GM21723 (cell line): Measurements from ENCODE around the gene ZNF664.

ENCODE experiments used
- ATAC-seq: cut with Tn5 transposase; IDR thresholded peaks from one replicate; pipeline ENCODE4 v1.9.1; 2021; ENCODE audit warnings: mild to moderate bottlenecking, moderate library complexity; ENCODE audit not compliant: unreplicated experiment

ZNF664 gene

GRCh38 chr12:123957196-123957595, 15.8 kb upstream of the ZNF664 start:
- no peak for ATAC-seq

GRCh38 chr12:123958462-123958861, 14.6 kb upstream of the ZNF664 start:
- no peak for ATAC-seq

- ATAC-seq, result no peak
Observed at GRCh38 chr12:123958876-123959275, 14.1 kb upstream of the ZNF664 start.

- ATAC-seq, result no peak
Observed at GRCh38 chr12:123960029-123960735, 12.8 kb upstream of the ZNF664 start.

GRCh38 chr12:123960856-123961255, 12.2 kb upstream of the ZNF664 start:
- no peak for ATAC-seq

GRCh38 chr12:123961585-123962345, 11.2 kb upstream of the ZNF664 start:
- no peak for ATAC-seq

- ATAC-seq, result no peak
Observed at GRCh38 chr12:123962513-123962912, 10.5 kb upstream of the ZNF664 start.

- ATAC-seq, result no peak
Observed at GRCh38 chr12:123963821-123964220, 9.2 kb upstream of the ZNF664 start.

- ATAC-seq, result no peak
Observed at GRCh38 chr12:123965382-123965781, 7.6 kb upstream of the ZNF664 start.

- ATAC-seq, result no peak
Observed at GRCh38 chr12:123966596-123966995, 6.4 kb upstream of the ZNF664 start.

- ATAC-seq, result no peak
Observed at GRCh38 chr12:123967121-123967586, 5.9 kb upstream of the ZNF664 start.

GRCh38 chr12:123971449-123971769, 1.6 kb upstream of the ZNF664 start:
- ATAC-seq, result no peak

GRCh38 chr12:123971770-123972456, 1.1 kb upstream of the ZNF664 start:
- peak; percentile 26 for ATAC-seq

- peak; percentile 26 for ATAC-seq
Observed at GRCh38 chr12:123973552-123974341, 732 bp downstream of the ZNF664 start.

GRCh38 chr12:123976227-123976826, 3.3 kb downstream of the ZNF664 start:
- no peak for ATAC-seq

GRCh38 chr12:123979566-123979965, 6.6 kb downstream of the ZNF664 start:
- no peak for ATAC-seq

- no peak for ATAC-seq
Observed at GRCh38 chr12:123982269-123982668, 9.3 kb downstream of the ZNF664 start.

GRCh38 chr12:123983822-123984485, 10.9 kb downstream of the ZNF664 start:
- peak; percentile 62 for ATAC-seq

GRCh38 chr12:123984903-123985302, 11.9 kb downstream of the ZNF664 start:
- ATAC-seq, result no peak

GRCh38 chr12:123986374-123986965, 13.5 kb downstream of the ZNF664 start:
- ATAC-seq, result no peak
